Thoracic aorta (tissue), 2 donors: Measurements from ENCODE around the gene APOBEC3A. TPM values are rescaled to one million over a fixed set of nuclear protein-coding genes. Genes with fewer than 3 reads are reported as not detected.
"Not testable (repeated sequence)": the region's sequence is repeated elsewhere in the genome, so short reads cannot be mapped to it uniquely, and the experiment has no call there.

Experiments
- ATAC-seq: fragments of 150-250 bp; one replicate; pipeline ENCODE4 v1.8.0; 2017; ENCODE audit warnings: low read depth; ENCODE audit not compliant: insufficient number of reproducible peaks, low FRiP score
- DNase-seq: peaks from one replicate; pipeline ENCODE4 v3.0.0-alpha.2; 2020; ENCODE audit warnings: low spot score
- H3K27ac ChIP-seq, 2 donors: fragments of 200-600 bp; sonication (generic); 1 replicate in 1 of 2; 2 replicates in 1 of 2; pipeline ENCODE4 v1.5.1; 2016; ENCODE audit warnings: mild to moderate bottlenecking in 2 of 2, moderate library complexity in 2 of 2
- H3K27me3 ChIP-seq: fragments of 200-600 bp; sonication (generic); replicated peaks from 2 replicates; pipeline ENCODE4 v1.6.0; 2016; ENCODE audit warnings: mild to moderate bottlenecking; ENCODE audit not compliant: insufficient read depth
- H3K36me3 ChIP-seq: fragments of 200-600 bp; sonication (generic); one replicate; pipeline ENCODE4 v1.5.1; 2016
- H3K4me1 ChIP-seq, 2 donors: fragments of 200-600 bp; sonication (generic); 1 replicate in 1 of 2; 2 replicates in 1 of 2; pipeline versions ENCODE4 v1.5.1 to v1.6.0; 2016; ENCODE audit warnings: low read depth in 2 of 2, mild to moderate bottlenecking in 1 of 2; ENCODE audit not compliant: control insufficient read depth in 1 of 2
- H3K4me3 ChIP-seq: fragments of 200-600 bp; sonication (generic); 2 replicates; pipeline ENCODE4 v1.5.1; 2016; ENCODE audit warnings: mild to moderate bottlenecking
- H3K9me3 ChIP-seq: fragments of 200-600 bp; sonication (generic); 2 replicates; pipeline ENCODE4 v1.5.1; 2016
- total RNA-seq, 2 donors: library from RNA; depleted of rRNA; stranded (reverse); fragments of >200 nt; gene quantifications; one replicate each; pipeline versions ENCODE4 v1.1.0 to v1.2.3, GENCODE V29; 2016
- TF ChIP-seq, protein P1 (sequence below): fragments of 200-600 bp; sonication (generic); IDR thresholded peaks from one replicate; pipeline ENCODE4 v1.5.1; 2019; ENCODE audit warnings: antibody characterized with exemption

APOBEC3A gene
- total RNA-seq, 2 donors from 2014 or later = 0.41 to 5.1 TPM

DNA sequence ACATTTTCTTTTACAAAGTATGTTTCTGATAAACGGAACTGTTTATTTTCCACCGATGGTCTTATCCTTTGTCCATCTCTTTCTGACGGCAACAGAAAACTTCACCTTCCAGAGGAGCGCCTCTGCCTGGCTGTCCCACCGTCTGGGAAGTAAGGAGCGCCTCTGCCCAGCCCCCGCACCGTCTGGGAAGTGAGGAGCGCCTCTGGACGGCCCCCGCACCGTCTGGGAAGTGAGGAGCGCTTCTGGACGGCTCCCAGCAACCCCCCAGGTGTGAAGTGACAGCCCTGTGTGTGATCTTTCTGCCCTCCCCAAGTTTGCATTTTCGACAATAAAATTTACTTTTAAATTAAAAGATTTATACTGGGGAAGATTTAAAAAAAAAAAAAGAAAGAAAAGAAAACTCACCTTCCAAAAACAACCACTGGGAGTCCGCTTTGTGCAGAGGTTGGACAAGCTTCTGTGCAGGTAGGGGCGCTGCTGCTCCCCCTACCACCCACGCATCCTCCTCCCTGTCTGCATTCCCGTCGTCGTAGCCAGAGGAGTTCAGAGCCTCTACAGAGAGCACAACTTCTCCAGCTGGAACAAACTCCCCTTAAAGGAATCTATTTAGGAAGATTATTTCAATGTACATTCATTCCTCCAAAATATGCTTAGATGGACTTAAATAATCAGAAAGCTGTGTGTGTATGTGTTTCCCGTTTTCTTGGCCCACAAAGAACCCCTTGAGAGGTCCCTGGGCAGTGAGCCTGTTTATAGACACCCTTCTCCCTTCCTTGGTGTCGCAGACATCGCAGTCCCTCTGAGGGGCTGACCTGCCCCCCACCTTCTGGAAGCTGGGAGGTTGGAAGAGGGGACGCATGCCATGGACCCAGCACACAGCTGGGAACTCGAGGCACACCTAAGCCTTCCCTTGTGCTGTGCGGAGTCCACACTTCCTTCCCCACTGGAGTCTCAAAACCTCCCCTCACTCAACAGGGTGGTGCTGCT, 23.9 kb downstream of the APOBEC3A start:
- TF ChIP-seq, protein P1, sequence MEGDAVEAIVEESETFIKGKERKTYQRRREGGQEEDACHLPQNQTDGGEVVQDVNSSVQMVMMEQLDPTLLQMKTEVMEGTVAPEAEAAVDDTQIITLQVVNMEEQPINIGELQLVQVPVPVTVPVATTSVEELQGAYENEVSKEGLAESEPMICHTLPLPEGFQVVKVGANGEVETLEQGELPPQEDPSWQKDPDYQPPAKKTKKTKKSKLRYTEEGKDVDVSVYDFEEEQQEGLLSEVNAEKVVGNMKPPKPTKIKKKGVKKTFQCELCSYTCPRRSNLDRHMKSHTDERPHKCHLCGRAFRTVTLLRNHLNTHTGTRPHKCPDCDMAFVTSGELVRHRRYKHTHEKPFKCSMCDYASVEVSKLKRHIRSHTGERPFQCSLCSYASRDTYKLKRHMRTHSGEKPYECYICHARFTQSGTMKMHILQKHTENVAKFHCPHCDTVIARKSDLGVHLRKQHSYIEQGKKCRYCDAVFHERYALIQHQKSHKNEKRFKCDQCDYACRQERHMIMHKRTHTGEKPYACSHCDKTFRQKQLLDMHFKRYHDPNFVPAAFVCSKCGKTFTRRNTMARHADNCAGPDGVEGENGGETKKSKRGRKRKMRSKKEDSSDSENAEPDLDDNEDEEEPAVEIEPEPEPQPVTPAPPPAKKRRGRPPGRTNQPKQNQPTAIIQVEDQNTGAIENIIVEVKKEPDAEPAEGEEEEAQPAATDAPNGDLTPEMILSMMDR = no peak
- DNase-seq (no peak), ATAC-seq (no peak)
- no peaks in the 10 kb centered on the region for H3K27me3 ChIP-seq
- peaks cover 8 to 15% of the 10 kb centered on the region in 2 donors for H3K4me1 ChIP-seq
- H3K36me3 ChIP-seq = no peaks in the 10 kb centered on the region
- peak overlapping the region in 1 of 2 donors; percentile 26 for H3K27ac ChIP-seq
- H3K4me3 ChIP-seq = peak overlapping the region; percentile 80
- H3K9me3 ChIP-seq = no peaks in the 10 kb centered on the region

DNA sequence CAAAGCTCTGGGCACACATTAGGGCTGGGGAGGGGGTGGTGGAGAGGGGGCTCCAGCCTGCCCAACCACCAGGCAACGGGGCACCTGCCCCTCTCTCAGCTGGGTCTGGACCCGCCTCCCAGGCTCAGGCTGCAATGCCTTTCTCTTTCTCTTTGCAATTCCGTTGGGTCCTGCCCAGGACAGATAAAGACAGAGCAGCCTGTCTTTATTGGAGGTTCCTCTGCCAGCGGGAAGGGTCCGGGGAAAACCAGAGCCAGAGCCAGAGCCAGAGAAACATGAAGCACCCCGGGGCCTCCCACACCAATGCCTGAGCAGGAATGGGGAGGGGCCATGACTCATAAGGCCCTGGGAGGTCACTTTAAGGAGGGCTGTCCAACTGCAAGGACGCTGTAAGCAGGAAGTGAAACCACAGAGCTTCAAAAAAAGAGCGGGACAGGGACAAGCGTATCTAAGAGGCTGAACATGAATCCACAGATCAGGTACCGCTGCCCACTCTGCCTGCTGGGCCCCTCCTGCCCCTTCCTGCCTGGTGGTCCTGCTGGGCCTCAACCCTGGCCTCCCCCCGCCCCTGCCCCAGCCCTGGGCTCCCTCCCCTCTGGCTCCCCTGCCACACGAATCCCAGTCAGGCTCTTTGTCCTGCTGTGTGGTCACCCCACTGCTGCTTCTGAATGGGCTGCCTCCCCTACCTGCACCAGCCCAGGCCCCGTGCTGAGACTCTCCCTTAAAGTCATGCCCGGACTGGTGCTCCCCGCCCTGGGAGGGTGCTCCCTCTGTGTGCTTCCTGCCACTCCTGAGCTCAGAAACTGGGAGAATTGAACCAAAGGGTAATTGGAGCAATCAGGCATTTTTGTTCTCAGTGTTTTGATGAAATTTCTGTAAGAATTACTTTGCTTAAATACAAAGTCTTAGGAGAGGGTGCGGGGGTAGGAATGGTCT, 24.9 kb downstream of the APOBEC3A start, which contains the start of gene APOBEC3B:
Gene APOBEC3B (plus strand): TSS at position 356 of the 936 bp plus-strand sequence. CDS start 107 bp downstream, at position 463.
- Histone ChIP-seq H3K36me3 (no peaks in the 10 kb centered on the region), H3K9me3 (no peaks in the 10 kb centered on the region), H3K27ac (peak within 1 kb of the TSS in 1 of 2 donors; percentile 26), H3K4me1 (peaks cover 8 to 15% of the 10 kb centered on the region in 2 donors), H3K4me3 (peak within 1 kb of the TSS; percentile 80), H3K27me3 (no peaks in the 10 kb centered on the region)
- TF ChIP-seq, protein P1 = no peak
- peak; percentile 94 for ATAC-seq
- peak; percentile 84 for DNase-seq

DNA sequence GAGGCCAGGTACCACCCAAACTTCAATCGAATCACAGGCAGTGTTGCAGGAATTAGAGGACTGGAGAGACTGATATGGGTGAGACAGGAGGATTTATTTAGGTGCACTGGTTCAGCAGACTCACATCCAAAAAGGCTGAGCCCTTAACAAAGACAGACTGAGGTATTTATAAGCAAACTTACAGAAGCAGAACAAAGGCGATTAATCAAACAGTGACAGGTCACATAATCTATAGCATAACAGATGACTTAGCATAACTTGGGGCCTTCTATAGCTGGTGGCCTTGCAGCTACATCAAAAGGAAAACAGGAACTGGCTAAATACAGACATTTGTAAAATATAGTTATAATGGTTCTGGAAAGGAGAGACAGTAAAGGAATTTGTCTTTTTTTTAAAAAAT, 26.8 kb downstream of the APOBEC3A start:
- H3K9me3 ChIP-seq = no peaks in the 10 kb centered on the region
- TF ChIP-seq, protein P1 = no peak
- no peak overlapping the region for H3K27ac ChIP-seq
- no peak for ATAC-seq
- no peaks in the 10 kb centered on the region for H3K27me3 ChIP-seq
- H3K4me1 ChIP-seq = peaks cover 8 to 15% of the 10 kb centered on the region in 2 donors
- no peak overlapping the region for H3K4me3 ChIP-seq
- H3K36me3 ChIP-seq = no peaks in the 10 kb centered on the region
- DNase-seq = no peak

DNA sequence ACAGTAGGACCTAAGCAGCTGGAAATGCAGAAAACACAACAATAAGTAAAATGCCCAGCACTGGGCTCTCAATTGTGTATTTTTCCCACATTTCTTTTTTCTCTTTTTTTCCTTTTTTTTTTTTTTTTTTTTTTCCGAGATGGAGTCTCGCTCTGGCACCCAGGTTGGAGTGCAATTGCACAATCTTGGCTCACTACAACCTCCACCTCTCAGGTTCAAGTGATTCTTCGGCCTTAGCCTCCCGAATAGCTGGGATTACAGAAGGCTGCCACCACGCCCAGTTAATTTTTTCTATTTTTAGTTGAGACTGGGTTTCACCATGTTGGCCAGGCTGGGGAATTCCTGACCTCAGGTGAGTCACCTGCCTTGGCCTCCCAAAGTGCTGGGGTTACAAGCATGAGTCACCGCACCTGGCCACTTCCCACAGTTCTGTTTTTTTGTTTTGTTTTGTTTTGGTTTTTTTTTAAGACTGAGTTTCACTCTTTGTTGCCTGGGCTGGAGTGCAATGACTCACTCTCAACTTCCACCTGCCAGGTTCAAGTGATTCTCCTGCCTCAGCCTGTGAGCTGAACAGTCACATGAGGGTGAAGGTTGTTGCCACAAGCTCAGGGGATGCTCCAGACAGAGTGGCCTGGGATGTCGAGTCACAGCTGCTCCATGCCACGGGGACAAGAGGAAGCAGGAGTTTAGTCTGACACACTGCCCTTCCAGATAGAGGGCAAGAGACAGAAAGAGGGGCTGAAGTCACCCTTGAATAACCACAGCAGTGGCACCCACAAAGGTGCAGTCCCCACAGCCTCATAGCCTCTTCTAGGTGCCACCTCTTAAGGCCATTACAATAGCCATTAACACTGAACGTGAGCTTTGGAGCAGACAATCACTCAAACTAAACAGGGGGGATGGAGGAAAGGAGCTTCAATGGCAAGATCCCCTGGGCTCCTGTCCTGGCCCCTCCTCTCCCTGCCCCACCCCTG, 27.7 kb downstream of the APOBEC3A start:
- H3K27me3 ChIP-seq, H3K36me3 ChIP-seq, H3K9me3 ChIP-seq, ATAC-seq, H3K27ac ChIP-seq, DNase-seq, H3K4me3 ChIP-seq: not testable (repeated sequence)
- H3K4me1 ChIP-seq = peaks cover 8 to 15% of the 10 kb centered on the region in 2 donors

DNA sequence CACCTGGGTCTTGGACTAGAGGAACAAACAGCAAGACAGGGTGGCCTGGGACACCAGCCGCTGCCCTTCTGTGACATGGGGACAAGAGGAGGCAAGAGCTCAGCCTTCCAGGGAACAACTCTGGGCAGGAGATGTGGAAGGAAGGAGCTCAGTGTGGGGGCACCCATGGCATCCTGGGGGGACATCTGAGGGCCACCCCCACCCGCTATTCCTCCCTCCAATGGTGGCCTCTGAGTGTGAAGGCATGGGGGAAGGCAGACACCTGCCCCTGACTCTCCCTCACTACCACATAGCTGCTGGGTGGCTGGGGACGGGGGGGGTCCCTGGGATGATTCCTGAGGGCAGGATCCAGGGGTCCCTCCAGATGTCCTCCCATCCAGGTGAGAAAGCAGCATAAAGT, 29.2 kb downstream of the APOBEC3A start:
- no peak for DNase-seq
- Histone ChIP-seq H3K36me3 (no peaks in the 10 kb centered on the region), H3K4me3 (no peak overlapping the region), H3K27ac (no peak overlapping the region), H3K4me1 (peaks cover 4 to 9% of the 10 kb centered on the region in 2 donors), H3K9me3 (no peaks in the 10 kb centered on the region), H3K27me3 (no peaks in the 10 kb centered on the region)
- ATAC-seq = no peak
- TF ChIP-seq, protein P1 = no peak
